22Rv1 (cell line): ENCODE measurements around the gene SLC34A3.

Experiments used
- ZFX ChIP-seq: fragments of 450-650 bp; IDR thresholded peaks from 2 replicates; pipeline ENCODE4 v1.6.1; 2017; ENCODE audit warnings: antibody characterized with exemption, borderline replicate concordance
- TF ChIP-seq, protein P1 (sequence below): fragments of 450-650 bp; IDR thresholded peaks from 2 replicates; pipeline ENCODE4 v1.5.1; 2017; ENCODE audit warnings: mild to moderate bottlenecking

DNA sequence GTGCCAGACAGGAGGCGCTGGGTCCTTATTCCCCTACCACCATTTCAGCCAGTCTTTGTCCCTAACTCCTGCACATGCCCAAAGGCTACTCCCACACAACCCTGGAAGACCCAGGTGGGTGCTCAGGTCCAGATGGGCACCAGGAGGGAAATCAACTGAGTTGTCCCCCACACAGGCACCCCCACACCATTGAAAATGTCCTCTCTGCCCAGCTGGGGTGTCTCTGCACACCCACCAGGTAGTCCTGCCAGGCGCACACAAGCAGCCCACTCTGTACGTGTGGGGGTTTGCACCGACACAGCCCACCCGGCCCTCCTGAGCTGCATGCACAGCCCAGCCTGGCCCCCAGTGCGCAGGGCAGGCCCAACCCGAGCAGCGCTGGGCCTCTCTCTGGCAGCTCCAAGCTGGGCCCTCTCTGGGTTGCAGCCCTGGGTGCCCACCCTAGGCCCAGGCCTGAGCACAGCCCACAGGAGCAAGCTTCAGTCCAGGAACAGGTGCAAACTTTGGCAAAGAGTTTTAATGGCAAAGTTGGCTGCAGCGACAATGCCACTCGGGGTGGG lies 10.9 kb upstream of the SLC34A3 start:
- TF ChIP-seq, protein P1, sequence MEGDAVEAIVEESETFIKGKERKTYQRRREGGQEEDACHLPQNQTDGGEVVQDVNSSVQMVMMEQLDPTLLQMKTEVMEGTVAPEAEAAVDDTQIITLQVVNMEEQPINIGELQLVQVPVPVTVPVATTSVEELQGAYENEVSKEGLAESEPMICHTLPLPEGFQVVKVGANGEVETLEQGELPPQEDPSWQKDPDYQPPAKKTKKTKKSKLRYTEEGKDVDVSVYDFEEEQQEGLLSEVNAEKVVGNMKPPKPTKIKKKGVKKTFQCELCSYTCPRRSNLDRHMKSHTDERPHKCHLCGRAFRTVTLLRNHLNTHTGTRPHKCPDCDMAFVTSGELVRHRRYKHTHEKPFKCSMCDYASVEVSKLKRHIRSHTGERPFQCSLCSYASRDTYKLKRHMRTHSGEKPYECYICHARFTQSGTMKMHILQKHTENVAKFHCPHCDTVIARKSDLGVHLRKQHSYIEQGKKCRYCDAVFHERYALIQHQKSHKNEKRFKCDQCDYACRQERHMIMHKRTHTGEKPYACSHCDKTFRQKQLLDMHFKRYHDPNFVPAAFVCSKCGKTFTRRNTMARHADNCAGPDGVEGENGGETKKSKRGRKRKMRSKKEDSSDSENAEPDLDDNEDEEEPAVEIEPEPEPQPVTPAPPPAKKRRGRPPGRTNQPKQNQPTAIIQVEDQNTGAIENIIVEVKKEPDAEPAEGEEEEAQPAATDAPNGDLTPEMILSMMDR: no peak
- no peak for TF ChIP-seq ZFX
